ENCODE data around the gene RNF166. TPM values are rescaled to one million over a fixed set of nuclear protein-coding genes. Genes with fewer than 3 reads are reported as not detected.

Gene RNF166
- total RNA-seq, 2 experiments from 2014 or later: 334 to 355 TPM

- DNase-seq: no peak
- Mint-ChIP-seq H3K36me3 (ENCODE audit: low read depth) (no peaks in the 10 kb centered on the region), H3K4me1 (ENCODE audit: low read depth) (peaks cover under 1% of the 10 kb centered on the region), H3K9me3 (no peaks in the 10 kb centered on the region), H3K27me3 (no peaks in the 10 kb centered on the region), H3K4me3 (no peak overlapping the region), H3K27ac (no peak overlapping the region)
- no peak for ATAC-seq (ENCODE audit: poor library complexity)
- Histone ChIP-seq H3K27me3 (ENCODE audit: control insufficient read depth in 1 of 2, insufficient read depth in 2 of 2, low read length in 2 of 2) (no peaks in the 10 kb centered on the region), H3K27ac (ENCODE audit: low read depth in 1 of 2, low read length in 2 of 2) (no peak overlapping the region), H3K36me3 (ENCODE audit: insufficient read depth, low read length) (peaks cover 73% of the 10 kb centered on the region), H3K4me3 (ENCODE audit: low read length) (no peak overlapping the region), H3K4me1 (ENCODE audit: insufficient read depth, low read length) (peaks cover 23% of the 10 kb centered on the region), H3K9me3 (ENCODE audit: control insufficient read depth in 1 of 2, insufficient read depth in 1 of 2, low read length in 2 of 2) (no peaks in the 10 kb centered on the region)
- TF ChIP-seq, protein P1, sequence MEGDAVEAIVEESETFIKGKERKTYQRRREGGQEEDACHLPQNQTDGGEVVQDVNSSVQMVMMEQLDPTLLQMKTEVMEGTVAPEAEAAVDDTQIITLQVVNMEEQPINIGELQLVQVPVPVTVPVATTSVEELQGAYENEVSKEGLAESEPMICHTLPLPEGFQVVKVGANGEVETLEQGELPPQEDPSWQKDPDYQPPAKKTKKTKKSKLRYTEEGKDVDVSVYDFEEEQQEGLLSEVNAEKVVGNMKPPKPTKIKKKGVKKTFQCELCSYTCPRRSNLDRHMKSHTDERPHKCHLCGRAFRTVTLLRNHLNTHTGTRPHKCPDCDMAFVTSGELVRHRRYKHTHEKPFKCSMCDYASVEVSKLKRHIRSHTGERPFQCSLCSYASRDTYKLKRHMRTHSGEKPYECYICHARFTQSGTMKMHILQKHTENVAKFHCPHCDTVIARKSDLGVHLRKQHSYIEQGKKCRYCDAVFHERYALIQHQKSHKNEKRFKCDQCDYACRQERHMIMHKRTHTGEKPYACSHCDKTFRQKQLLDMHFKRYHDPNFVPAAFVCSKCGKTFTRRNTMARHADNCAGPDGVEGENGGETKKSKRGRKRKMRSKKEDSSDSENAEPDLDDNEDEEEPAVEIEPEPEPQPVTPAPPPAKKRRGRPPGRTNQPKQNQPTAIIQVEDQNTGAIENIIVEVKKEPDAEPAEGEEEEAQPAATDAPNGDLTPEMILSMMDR (IDR thresholded peaks at IDR 0.05): no peak
- ChIA-PET CTCF (interaction anchor here (0.7 to 1.8 kb wide), 13 partner anchors 8 to 428 kb away, joined by 3 to 58 read pairs (median 5); partner anchors contain the start of genes APRT, CTU2, GALNS and RNF166), POLR2A (interaction anchor here (0.9 to 1.6 kb wide), 5 partner anchors 43 to 119 kb away, joined by 4 to 11 read pairs (median 8); partner anchors contain the start of genes APRT, GALNS, PIEZO1 and TRAPPC2L)
- intact Hi-C loops (cut with DNase I, micrococcal nuclease): loop anchor here (5.0 kb wide), 3 partner anchors 119 to 429 kb away; partner anchors contain the start of genes GALNS (in 1 of the 2) and TRAPPC2L (in 1 of the 2)
Observed at GRCh38 chr16:88738151-88739084, 32.2 kb upstream of the RNF166 start.

- CTCF ChIA-PET: interaction anchor here (0.5 to 2.0 kb wide), 31 partner anchors 9 to 480 kb away, joined by 3 to 58 read pairs (median 4); partner anchors contain the start of genes APRT, CDT1, CTU2 and GALNS
- no peak overlapping the region for H3K27ac ChIP-seq (ENCODE audit: low read depth in 1 of 2, low read length in 2 of 2)
- H3K4me3 ChIP-seq (ENCODE audit: low read length): no peak overlapping the region
- H3K27me3 Mint-ChIP-seq: no peaks in the 10 kb centered on the region
- DNase-seq (peak; percentile 44 to 89 (median 72)), ATAC-seq (ENCODE audit: poor library complexity) (peak; percentile 98)
- no peaks in the 10 kb centered on the region for H3K27me3 ChIP-seq (ENCODE audit: control insufficient read depth in 1 of 2, insufficient read depth in 2 of 2, low read length in 2 of 2)
- H3K4me1 Mint-ChIP-seq (ENCODE audit: low read depth): no peaks in the 10 kb centered on the region
- peaks cover 81% of the 10 kb centered on the region for H3K36me3 ChIP-seq (ENCODE audit: insufficient read depth, low read length)
- intact Hi-C loops (cut with DNase I, micrococcal nuclease): loop anchor here (1.0 to 5.0 kb wide), 7 partner anchors 48 to 479 kb away; partner anchors contain the start of genes GALNS (in 2 of the 2), PIEZO1 (in 2 of the 2) and TRAPPC2L (in 2 of the 2)
- peaks cover 15% of the 10 kb centered on the region for H3K4me1 ChIP-seq (ENCODE audit: insufficient read depth, low read length)
- H3K36me3 Mint-ChIP-seq (ENCODE audit: low read depth): no peaks in the 10 kb centered on the region
- H3K4me3 Mint-ChIP-seq: no peak overlapping the region
- TF ChIP-seq, protein P1 (IDR thresholded peaks at IDR 0.05): peak; percentile 98
- no peaks in the 10 kb centered on the region for H3K9me3 Mint-ChIP-seq
- POLR2A ChIA-PET: interaction anchor here (0.7 to 1.6 kb wide), 9 partner anchors 8 to 120 kb away, joined by 4 to 11 read pairs (median 4); partner anchors contain the start of genes APRT, CDT1, GALNS and PIEZO1
- no peaks in the 10 kb centered on the region for H3K9me3 ChIP-seq (ENCODE audit: control insufficient read depth in 1 of 2, insufficient read depth in 1 of 2, low read length in 2 of 2)
- no peak overlapping the region for H3K27ac Mint-ChIP-seq
Observed at GRCh38 chr16:88737298-88738150, 31.3 kb upstream of the RNF166 start.

Data from CD4-positive, alpha-beta T cell (primary cell).